NCI-H1694 treated with DMSO at 0.1 percent for 48 hours (cell line): ENCODE results near the gene CCDC28A.
A peak's percentile ranks its signal among the peaks of the same experiment; 100 is the strongest.
"Not testable (repeated sequence)": the region's sequence is repeated elsewhere in the genome, so short reads cannot be mapped to it uniquely, and the experiment has no call there.

Source experiments
- DNase-seq: peaks from one replicate; lab custom pipeline; 2025; lab: John Stamatoyannopoulos, UW

CCDC28A gene

DNA sequence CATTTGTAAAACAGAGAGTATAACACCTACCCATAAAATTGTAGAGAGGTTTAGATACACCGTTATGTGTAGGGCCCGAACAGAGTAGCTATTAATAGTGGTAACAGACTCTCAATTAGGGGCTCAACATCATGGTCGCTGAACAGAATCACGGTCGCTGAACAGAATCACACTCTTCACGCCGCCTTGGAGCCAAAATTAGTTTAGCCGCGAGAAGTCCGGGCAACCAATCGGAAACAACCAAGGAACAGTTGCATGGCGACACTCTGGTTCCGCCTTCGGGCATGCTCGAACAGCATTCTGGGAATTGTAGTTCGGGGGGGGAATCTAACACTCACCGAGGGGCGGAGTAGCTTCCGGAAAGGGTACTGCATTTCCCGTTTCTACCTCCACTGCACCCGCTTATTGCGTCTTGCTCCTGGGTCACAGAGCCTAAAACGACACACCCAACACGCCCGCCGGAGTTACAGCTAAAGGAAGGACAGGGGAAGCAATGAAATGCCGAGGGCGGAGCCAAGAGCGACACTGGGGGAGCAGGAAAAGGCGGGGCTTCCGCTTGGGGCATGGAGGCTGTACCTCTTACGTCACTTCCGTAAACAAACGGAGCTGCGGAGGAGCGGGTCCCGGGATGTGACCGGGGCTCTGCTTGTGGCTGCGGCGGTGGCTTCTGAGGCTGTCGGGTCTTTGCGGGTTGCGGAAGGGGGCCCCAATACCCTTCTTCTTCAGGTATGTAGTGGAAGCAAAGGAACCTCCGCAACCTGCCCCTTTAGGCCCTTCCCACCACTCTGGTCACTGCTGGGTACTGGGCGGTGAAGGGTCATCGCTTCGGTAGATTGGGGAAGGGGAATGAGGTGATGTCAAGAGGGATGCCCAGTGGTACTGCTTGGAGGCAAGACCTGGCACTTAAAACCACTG is at the start of gene CCDC28A:
Gene CCDC28A, plus strand, starts transcription at position 593 of the 915 bp plus-strand sequence. CDS start 2,352 bp downstream, outside the sequence.
- DNase-seq = peak; percentile 97

- no peak for DNase-seq
Measured at GRCh38 chr6:138724015-138724414, 49.6 kb upstream of the CCDC28A start.

GRCh38 chr6:138726066-138726756 is 47.4 kb upstream of the CCDC28A start:
- no peak for DNase-seq

- DNase-seq = no peak
Measured at GRCh38 chr6:138726757-138727097, 46.8 kb upstream of the CCDC28A start.

DNA sequence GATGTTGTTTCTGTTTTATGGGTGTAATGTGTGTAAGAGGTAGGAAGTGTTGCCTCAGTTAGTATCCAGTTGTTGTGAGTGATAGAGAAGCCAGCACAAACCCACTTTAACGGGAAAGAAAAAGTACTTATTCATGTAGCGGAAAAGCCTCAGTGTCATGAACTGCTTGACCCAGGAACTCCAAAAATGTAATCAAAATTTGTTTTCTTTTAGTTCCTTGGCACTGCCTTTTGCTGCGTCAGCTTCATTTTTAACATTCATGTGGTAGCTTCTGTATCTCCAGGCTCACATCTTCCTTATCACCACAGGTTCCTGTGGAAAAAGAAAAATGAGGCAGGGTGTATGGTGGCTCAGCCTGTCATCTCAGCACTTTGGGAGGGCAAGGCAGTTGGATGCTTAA is 46.4 kb upstream of the CCDC28A start:
- DNase-seq = no peak

DNA sequence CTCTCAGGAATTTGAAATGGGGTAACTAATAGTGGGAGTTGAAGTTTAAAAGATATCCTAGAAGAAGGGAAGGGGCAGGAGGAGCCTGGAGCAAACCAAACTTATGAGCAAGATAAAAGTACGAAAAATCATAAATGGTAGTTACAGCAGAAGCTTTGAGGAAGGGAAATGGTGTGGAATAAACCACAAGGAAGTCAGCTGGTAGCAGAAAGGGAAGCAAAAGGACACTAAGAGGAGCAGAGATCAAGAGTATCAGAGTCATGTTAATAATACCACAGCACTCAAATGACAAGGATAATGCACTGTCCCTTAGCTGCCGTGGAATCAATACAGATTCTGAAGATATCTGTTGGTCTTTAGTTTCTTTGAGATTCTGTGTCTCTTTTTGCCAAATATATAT is 44.9 kb upstream of the CCDC28A start:
- DNase-seq = no peak

DNA sequence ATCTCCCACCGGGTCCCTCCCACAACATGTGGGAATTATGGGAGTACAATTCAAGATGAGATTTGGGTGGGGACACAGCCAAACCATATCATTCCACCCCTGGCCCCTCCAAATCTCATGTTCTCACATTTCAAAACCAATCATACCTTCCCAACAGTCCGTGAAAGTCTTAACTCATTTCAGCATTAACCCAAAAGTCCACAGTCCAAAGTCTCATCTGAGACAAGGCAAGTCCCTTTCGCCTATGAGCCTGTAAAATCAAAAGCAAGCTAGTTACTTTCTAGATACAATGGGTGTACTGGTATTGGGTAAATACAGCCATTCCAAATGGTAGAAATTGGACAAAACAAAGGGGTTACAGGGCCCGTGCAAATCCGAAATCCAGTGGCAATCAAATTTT is 43.5 kb upstream of the CCDC28A start:
- not testable (repeated sequence) for DNase-seq

GRCh38 chr6:138734585-138734984 is 39.0 kb upstream of the CCDC28A start:
- DNase-seq = no peak

DNA sequence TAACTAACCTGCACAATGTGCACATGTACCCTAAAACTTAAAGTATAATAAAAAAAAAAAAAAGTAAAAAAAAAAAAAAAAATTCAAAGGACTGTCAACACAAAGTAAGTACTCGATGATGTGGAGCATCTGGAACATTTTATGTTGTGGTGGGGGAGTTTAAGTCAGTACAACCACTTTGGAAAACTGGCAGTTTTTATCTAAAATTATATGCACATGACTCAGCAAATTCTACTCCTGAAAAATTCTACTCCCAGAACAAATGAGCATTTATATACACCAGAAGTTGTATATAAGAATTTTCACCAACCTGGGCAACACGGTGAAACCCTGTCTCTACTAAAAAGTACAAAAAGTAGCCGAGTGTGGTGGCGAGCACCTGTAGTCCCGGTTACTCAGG is 36.9 kb upstream of the CCDC28A start:
- DNase-seq = no peak

DNA sequence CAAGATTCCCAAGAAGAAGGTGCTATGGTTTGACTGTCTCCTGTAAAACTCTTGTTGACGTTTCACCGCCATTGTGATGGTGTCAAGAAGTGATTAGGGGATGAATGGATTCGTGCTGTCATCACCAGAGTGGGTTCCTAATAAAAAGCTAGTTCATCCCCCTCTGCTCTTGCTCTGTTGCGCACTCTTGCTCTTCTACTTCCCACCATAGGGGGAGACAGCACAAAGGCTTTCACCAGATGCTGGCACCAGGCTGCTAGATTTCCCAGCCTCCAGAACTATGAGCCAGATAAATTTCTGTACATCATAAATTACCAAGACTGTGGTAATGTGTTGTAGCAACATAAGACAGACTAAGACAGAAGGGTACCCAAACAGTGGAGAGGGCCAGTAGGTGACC is 21.6 kb upstream of the CCDC28A start:
- no peak for DNase-seq

DNA sequence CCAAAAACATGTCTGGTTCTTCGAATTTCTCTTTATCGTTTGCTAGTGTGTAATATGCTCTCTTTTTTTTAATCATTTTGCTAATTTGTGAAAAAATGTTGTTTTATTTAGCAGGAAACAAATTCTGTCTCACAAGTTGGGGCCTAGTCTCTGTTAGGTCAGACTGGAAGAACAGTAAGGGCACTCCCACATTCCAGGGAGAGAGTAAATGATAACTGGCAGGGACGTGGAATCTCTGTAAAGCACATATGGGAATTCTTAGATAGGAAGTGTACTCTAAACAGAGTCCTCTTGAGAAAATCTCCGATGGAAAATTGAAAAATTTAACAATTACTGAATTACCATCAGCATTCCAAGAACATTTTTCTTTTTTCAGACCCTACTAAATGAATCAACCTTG is 16.4 kb upstream of the CCDC28A start:
- no peak for DNase-seq

GRCh38 chr6:138765896-138766655 is 7.5 kb upstream of the CCDC28A start:
- DNase-seq = peak; percentile 52

DNA sequence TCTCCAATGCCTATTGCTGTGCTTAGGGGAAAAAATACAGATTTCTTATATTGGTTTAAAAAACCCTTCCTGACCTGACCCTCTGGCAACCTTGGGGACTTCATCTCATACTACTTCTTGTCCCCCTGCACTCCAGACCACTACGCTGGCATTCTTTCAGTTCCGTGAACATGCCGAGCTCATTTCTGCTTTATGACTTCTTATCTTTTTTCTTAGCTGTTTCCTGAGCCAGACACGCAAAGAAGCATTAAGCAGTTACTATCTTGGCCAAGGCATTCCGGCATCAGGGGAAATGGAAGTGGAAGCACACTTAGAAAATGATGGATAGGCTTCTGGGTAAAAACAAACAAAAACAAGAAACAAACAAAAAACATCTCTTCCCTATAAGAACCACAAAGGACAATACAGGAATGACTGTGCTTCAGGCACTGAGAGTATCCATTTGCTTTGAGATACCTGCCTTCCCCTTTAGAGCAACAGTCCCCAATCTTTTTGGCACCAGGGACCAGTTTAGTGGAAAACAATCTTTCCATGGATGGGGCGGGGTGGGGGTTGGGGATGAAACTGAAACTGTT is 4.4 kb upstream of the CCDC28A start:
- DNase-seq = no peak

GRCh38 chr6:138772596-138773176 is 883 bp upstream of the CCDC28A start:
- no peak for DNase-seq

DNA sequence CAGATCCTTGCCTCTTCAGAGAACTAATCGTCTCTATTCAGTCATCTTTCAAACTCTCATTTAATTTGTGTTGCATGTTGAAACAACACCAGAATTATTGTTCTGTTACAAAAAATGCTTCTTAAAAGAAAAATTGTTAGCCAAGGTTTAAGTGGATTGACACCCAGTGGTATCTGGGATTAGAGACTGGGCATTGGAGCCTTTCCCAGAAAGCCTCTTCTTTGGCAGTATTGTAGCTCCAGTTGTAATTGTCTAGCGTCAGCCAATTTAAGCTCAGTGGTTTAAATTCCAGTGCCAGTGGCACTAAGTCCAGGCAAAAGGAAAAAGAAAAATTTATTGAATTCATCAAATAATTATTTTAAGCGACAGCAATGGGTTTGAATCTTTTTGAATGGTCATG is 801 bp downstream of the CCDC28A start:
- no peak for DNase-seq

GRCh38 chr6:138776659-138777058 is 3.1 kb downstream of the CCDC28A start:
- no peak for DNase-seq

- no peak for DNase-seq
Measured at GRCh38 chr6:138778331-138778730, 4.8 kb downstream of the CCDC28A start.

DNA sequence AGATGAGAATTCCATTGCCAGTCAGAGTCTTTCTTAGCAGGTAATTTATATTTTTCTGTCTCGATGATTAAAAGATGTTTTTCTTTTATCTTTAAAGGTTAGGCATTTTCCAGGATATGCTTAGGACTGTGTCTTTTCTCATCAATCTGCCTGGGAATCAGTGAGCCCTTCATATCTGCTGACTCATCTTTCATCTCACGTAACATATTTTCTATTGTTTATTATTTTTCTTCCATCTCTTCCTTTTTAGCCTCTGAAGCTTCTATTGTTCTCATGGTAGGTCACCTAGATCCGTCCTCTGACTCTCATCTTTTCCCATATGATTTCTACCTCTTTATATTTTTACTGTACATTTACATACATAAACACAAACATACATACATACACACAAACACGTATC is 8.7 kb downstream of the CCDC28A start:
- no peak for DNase-seq

GRCh38 chr6:138785079-138785478 is 11.5 kb downstream of the CCDC28A start:
- DNase-seq = no peak

GRCh38 chr6:138785980-138786379 is 12.4 kb downstream of the CCDC28A start:
- DNase-seq = peak; percentile 53

DNA sequence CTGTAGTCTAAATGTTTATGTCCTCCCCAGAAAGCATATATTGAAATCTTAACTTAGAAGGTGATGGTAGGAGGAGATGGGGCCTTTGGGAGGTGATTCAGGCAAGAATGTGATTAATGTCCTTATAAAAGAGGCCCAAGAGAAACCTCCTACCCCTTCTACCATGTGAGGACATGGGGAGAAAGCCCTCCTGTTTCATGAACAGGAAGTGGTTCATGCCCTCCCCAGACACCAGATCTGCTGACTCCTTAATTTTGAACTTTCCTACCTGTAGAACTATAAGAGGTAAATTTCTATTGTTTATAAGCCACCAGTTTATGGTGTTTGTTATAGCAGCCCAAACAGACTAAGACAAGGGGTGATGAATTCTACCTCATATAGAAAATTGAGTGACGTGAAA is 13.6 kb downstream of the CCDC28A start:
- no peak for DNase-seq
